ENCODE measurements around the gene MTMR3.

- TF ChIP-seq POLR2A (IDR thresholded peaks at IDR 0.05): no peak
- TF ChIP-seq CTCF (IDR thresholded peaks at IDR 0.05): no peak
- no peak for TF ChIP-seq EP300 (IDR thresholded peaks at IDR 0.05)
- no peak for TF ChIP-seq POLR2AphosphoS5 (IDR thresholded peaks at IDR 0.05)
These were observed 22.8 kb upstream of the MTMR3 start for GRCh38 chr22:29860006-29860766.
